Brain microvascular endothelial cell (primary cell): ENCODE measurements around the gene IL17RB.

ENCODE experiments used
- DNase-seq: peaks from one replicate; pipeline ENCODE4 v3.0.0-alpha.2; 2020
- H3K27ac ChIP-seq: fragments of 250-450 bp; sonication (Bioruptor Pico); 2 replicates; pipeline ENCODE4 v1.5.1; 2020; ENCODE audit warnings: mild to moderate bottlenecking, moderate library complexity
- H3K27me3 ChIP-seq: fragments of 250-450 bp; sonication (Bioruptor Pico); replicated peaks from 2 replicates; pipeline ENCODE4 v1.5.1; 2020; ENCODE audit warnings: mild to moderate bottlenecking
- H3K36me3 ChIP-seq: fragments of 250-450 bp; sonication (Bioruptor Pico); replicated peaks from 2 replicates; pipeline ENCODE4 v1.5.1; 2020; ENCODE audit warnings: mild to moderate bottlenecking
- H3K4me3 ChIP-seq: 2 replicates; pipeline ENCODE4 v1.5.1; 2011; ENCODE audit warnings: low read depth, mild to moderate bottlenecking, control low read depth, low read length, moderate library complexity
- in situ Hi-C: cut with HindIII; loops from 2 replicates; pipeline ENCODE4 v1.10.0; 2017; ENCODE audit warnings: low sequenced_read_pairs, low pct_ligation_motif_present
- TF ChIP-seq, protein P1 (sequence below): IDR thresholded peaks from 2 replicates; pipeline ENCODE4 v1.5.1; 2011; ENCODE audit warnings: low read depth, mild to moderate bottlenecking, moderate library complexity, low read length, control low read depth, inconsistent platforms; ENCODE audit errors: missing control alignments

Gene IL17RB

DNA sequence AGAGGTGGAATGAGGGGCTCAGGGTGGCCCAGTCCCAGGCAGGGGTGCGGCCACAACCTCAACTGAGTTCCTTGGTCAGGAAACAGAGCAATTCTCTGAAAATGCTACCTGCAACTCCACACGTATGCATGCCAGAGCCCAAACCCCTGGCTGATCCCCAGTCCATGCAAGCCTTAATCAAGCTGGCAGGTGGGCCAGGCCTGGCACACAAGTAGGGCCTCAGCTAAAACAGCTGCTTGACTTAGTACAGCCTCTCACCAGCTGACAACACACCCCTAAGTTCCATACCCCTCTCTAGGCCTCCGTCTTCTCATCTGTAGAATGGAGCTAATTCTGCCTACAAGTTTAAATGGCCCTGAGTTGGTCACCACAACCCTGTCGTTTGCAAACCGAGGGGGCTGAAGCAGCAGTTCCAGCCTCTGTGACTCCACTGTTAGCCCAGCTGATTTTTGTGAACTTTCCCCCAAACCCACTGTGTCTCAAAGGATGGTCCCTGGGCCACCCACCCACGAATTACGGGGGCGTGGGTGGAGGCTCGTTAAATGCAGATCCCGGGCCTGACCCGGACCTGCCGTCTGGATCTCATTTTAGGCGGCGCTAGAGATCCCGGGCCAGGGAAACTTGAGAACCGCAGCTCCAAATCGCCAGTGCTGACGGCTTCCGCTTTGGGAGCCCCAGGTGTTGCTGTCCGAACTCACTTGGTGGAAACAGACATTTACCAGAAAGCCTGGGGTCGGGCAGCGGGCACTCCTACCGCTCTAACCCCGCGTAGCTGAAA, 1.1 kb upstream of the IL17RB start:
- DNase-seq, result peak; percentile 5

DNA sequence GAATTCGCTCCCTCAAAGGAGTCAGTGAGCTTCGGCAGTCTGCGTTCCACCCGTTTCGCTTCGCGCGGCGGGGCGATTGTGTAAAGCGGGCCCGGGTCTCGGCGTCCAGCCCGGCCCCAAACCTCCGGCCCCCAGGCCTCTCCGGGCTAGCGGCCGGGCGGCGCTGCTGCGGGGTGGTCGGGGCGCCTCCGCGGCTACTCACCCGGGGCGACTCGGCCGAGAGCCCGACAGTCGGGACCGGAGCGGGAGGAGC, 561 bp upstream of the IL17RB start:
- Histone ChIP-seq H3K4me3 (peak overlapping the region; percentile 57), H3K36me3 (no peaks in the 10 kb centered on the region), H3K27ac (no peak overlapping the region), H3K27me3 (peaks cover 20% of the 10 kb centered on the region)
- DNase-seq, result no peak
- in situ Hi-C loops, result no loop called here
- TF ChIP-seq, protein P1, sequence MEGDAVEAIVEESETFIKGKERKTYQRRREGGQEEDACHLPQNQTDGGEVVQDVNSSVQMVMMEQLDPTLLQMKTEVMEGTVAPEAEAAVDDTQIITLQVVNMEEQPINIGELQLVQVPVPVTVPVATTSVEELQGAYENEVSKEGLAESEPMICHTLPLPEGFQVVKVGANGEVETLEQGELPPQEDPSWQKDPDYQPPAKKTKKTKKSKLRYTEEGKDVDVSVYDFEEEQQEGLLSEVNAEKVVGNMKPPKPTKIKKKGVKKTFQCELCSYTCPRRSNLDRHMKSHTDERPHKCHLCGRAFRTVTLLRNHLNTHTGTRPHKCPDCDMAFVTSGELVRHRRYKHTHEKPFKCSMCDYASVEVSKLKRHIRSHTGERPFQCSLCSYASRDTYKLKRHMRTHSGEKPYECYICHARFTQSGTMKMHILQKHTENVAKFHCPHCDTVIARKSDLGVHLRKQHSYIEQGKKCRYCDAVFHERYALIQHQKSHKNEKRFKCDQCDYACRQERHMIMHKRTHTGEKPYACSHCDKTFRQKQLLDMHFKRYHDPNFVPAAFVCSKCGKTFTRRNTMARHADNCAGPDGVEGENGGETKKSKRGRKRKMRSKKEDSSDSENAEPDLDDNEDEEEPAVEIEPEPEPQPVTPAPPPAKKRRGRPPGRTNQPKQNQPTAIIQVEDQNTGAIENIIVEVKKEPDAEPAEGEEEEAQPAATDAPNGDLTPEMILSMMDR, result no peak

More for the DNA sequence above, 1.1 kb upstream of the IL17RB start:
- Histone ChIP-seq H3K4me3 (peak overlapping the region; percentile 57), H3K36me3 (no peaks in the 10 kb centered on the region), H3K27me3 (peaks cover 20% of the 10 kb centered on the region), H3K27ac (no peak overlapping the region)
- TF ChIP-seq, protein P1, result peak; percentile 48
- in situ Hi-C loops, result no loop called here

DNA sequence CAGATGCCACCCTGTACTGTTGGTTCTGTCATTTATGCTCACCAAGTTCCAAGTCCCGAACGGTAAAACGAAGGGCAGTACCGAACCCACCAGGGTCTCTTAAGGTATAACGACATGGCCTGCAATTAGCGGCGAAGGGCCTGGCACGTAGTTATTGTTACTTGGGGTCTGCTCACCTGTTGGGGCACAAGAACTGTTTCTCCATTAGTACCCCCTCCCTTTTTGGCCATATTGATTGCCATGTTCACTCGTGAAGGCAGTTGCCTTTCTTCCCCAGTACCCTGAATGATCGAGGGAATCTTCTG, 435 bp downstream of the IL17RB start:
- TF ChIP-seq, protein P1, result no peak
- in situ Hi-C loops, result no loop called here
- DNase-seq, result no peak
- peaks cover 20% of the 10 kb centered on the region for H3K27me3 ChIP-seq
- no peak overlapping the region for H3K27ac ChIP-seq
- H3K36me3 ChIP-seq, result no peaks in the 10 kb centered on the region
- H3K4me3 ChIP-seq, result no peak overlapping the region

DNA sequence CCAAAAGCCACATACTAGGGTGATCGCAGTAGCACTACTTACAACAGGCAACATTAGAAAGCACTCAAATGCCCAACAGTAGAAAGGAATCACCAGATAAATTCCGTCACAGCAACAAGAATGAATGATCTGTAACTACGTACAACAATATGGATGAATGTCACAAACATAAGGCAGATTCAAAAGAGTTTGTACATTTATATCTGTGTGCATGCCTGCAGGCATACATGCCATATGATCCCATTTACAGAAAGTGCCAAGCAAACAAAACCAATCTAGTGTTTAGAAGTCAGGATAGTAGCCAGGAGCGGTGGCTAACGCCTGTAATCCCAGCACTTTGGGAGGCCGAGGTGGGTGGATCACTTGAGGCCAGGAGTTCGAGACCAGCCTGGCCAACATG, 3.5 kb downstream of the IL17RB start:
- TF ChIP-seq, protein P1, result no peak
- no peak overlapping the region for H3K27ac ChIP-seq
- H3K27me3 ChIP-seq, result peaks cover 20% of the 10 kb centered on the region
- no peak overlapping the region for H3K4me3 ChIP-seq
- no peaks in the 10 kb centered on the region for H3K36me3 ChIP-seq
- no peak for DNase-seq
- in situ Hi-C loops, result no loop called here

DNA sequence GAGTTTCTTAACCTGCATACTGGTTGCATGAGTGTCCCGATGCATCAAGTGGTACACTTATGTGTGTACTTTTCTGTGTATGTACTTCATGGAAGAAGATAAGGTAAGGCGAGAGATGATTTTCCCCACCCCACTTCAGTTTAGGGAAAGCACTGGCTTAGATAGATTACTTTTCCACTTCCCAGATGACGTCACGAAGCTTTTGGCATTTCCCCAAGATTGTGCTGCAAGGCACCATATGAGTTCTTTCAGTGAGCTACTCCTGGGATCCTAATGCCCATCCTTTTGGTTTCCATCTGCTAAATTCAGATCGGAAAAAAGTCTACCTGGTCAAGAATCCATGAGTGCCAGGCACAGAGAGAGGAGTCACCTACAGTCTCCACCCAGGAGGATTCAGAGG, 4.5 kb downstream of the IL17RB start:
- no peak overlapping the region for H3K4me3 ChIP-seq
- peaks cover 17% of the 10 kb centered on the region for H3K27me3 ChIP-seq
- TF ChIP-seq, protein P1, result no peak
- no peaks in the 10 kb centered on the region for H3K36me3 ChIP-seq
- peak; percentile 6 for DNase-seq
- in situ Hi-C loops, result no loop called here
- H3K27ac ChIP-seq, result no peak overlapping the region

DNA sequence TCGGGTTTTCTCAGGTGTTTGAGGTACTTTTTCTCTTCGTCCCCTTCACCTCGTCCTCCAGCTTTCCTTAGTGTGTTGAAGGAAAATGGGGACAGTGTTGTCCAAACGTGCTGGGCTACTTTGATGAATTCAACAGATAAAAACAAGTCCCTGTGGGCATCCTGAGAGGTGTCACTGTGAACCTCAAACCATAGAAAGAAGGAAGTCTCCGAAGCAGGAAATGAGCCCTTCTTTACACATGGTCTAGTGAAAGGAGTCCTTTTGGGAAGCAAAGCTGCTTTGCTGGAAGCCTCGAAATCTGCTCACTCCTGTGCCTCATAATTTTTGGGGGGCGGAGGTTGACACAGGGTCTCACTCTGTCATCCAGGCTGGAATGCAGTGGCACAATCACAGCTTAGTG, 10.6 kb downstream of the IL17RB start:
- no peak overlapping the region for H3K27ac ChIP-seq
- TF ChIP-seq, protein P1, result no peak
- no peaks in the 10 kb centered on the region for H3K36me3 ChIP-seq
- DNase-seq, result no peak
- H3K27me3 ChIP-seq, result no peaks in the 10 kb centered on the region
- H3K4me3 ChIP-seq, result no peak overlapping the region
- in situ Hi-C loops, result no loop called here
